ENCODE results near the gene CD7. TPM values are rescaled to one million over a fixed set of nuclear protein-coding genes. Genes with fewer than 3 reads are reported as not detected.
A peak's percentile ranks its signal among the peaks of the same experiment; 100 is the strongest.

CD7 gene
- total RNA-seq, 1 experiment from 2014 or later: not detected

DNA sequence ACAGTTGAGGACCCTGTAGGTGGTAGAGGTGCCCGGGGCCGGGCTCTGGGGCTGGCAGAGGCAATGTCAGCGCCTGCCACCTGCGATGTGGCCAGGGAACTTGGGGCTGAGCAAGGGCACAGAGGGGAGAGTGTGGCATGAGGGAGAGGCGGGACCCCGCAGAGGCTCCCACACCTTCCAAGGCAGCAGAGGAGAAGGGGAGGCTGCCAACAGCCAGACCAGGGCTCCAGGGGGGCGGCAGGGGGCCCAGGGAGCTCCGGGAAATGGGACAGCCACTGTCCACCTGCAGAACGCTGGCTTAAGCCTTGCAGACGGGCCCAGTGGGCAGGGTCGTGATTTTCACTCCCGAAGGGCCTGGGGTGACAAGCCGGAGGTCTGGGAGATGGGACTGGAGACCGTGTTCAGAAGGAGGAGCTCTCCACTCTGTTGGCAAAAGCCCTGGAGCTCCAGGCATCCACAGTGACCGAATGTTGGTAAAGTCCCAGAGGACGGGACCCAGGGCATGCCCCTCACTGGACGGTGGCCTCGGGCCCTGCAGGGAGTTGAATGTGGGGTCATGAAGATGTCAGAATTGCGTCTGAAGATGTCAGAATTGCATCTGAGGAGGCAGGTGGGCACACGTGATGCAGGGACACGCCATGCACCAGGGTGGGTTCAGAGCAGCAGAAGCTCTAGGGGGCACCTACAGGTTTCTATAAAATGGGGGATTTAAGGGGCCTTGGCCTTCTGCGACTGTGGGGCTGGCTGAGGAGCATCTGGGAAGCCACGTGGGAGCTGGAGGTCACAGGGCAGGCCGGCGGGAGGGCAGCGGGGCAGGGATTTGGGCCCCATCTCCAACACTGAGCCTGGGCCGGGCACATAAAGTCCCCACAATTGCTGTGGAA, 18.6 kb downstream of the CD7 start:
- Mint-ChIP-seq H3K27me3 (ENCODE audit: unreplicated experiment) (peaks cover 7% of the 10 kb centered on the region), H3K9me3 (ENCODE audit: low read depth, unreplicated experiment) (no peaks in the 10 kb centered on the region), H3K36me3 (ENCODE audit: insufficient read depth, unreplicated experiment) (peaks cover 36% of the 10 kb centered on the region), H3K4me3 (ENCODE audit: low read depth, unreplicated experiment) (peak overlapping the region; percentile 74), H3K4me1 (ENCODE audit: low read depth, unreplicated experiment) (peaks cover 63% of the 10 kb centered on the region), H3K27ac (ENCODE audit: unreplicated experiment) (peak overlapping the region; percentile 85)
- DNase-seq: no peak
- TF ChIP-seq, protein P1, sequence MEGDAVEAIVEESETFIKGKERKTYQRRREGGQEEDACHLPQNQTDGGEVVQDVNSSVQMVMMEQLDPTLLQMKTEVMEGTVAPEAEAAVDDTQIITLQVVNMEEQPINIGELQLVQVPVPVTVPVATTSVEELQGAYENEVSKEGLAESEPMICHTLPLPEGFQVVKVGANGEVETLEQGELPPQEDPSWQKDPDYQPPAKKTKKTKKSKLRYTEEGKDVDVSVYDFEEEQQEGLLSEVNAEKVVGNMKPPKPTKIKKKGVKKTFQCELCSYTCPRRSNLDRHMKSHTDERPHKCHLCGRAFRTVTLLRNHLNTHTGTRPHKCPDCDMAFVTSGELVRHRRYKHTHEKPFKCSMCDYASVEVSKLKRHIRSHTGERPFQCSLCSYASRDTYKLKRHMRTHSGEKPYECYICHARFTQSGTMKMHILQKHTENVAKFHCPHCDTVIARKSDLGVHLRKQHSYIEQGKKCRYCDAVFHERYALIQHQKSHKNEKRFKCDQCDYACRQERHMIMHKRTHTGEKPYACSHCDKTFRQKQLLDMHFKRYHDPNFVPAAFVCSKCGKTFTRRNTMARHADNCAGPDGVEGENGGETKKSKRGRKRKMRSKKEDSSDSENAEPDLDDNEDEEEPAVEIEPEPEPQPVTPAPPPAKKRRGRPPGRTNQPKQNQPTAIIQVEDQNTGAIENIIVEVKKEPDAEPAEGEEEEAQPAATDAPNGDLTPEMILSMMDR (IDR thresholded peaks at IDR 0.05; ENCODE audit: unreplicated experiment): no peak
- CTCF ChIA-PET: interaction anchor here (1.0 to 1.9 kb wide), 4 partner anchors 10 to 93 kb away, joined by 3 to 5 read pairs (median 4); no protein-coding TSS in a partner anchor
- no TSS peak for BruUV-seq (replicated peaks)
- intact Hi-C loops (cut with micrococcal nuclease; ENCODE audit: unreplicated experiment): loop anchor here (5.0 to 10.0 kb wide), 2 partner anchors 39 to 54 kb away; no protein-coding TSS in a partner anchor

DNA sequence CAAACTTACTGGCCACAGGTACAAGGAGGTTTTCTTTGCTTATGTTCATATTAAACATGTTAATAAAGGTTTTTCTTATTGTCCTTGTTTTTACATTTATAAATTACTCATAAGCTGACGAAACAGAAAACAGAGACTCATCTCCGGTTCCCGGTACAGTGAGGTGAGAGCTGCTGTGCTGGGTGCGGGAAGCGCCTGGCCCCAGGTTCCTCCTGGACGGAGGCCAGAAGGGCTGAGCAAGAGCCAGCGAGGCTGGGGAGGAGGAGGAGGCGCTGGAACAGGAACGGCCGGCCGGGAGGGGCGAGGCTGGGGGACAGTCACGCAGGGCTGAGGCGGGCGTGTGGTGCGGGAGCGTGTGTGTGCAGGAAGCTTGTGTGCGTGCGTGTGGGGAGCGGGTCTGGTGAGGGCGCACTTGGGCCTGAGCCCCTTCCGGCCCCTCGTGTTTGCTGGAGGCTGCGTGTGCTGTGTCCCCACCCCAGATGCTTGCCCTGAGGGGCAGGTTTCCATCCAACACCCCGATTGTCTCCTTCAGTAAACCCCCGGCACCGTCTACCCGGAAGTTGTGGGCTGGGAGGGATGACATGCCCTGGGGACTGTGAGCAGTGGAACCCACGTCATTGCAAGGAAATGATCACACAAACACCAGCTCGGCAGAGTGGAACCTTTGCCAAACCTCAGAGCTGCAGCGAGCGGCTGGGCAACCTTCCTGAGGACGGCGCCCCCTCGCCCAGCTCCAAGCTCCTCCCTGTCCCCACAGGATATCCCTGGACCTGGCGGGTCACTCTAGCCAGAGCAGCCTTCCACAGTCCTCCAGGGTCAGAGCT, 19.5 kb downstream of the CD7 start:
- Mint-ChIP-seq H3K9me3 (ENCODE audit: low read depth, unreplicated experiment) (no peaks in the 10 kb centered on the region), H3K27ac (ENCODE audit: unreplicated experiment) (peak overlapping the region; percentile 85), H3K4me1 (ENCODE audit: low read depth, unreplicated experiment) (peaks cover 63% of the 10 kb centered on the region), H3K36me3 (ENCODE audit: insufficient read depth, unreplicated experiment) (peaks cover 41% of the 10 kb centered on the region), H3K27me3 (ENCODE audit: unreplicated experiment) (peaks cover 6% of the 10 kb centered on the region), H3K4me3 (ENCODE audit: low read depth, unreplicated experiment) (peak overlapping the region; percentile 74)
- CTCF ChIA-PET: interaction anchor here (0.5 to 1.9 kb wide), 6 partner anchors 11 to 343 kb away, joined by 3 to 5 read pairs (median 3); partner anchors contain the start of gene NARF
- intact Hi-C loops (cut with micrococcal nuclease; ENCODE audit: unreplicated experiment): loop anchor here (5.0 to 10.0 kb wide), 2 partner anchors 39 to 53 kb away; no protein-coding TSS in a partner anchor
- DNase-seq: peak; percentile 93
- no TSS peak for BruUV-seq (replicated peaks)
- TF ChIP-seq, protein P1 (IDR thresholded peaks at IDR 0.05; ENCODE audit: unreplicated experiment): no peak

DNA sequence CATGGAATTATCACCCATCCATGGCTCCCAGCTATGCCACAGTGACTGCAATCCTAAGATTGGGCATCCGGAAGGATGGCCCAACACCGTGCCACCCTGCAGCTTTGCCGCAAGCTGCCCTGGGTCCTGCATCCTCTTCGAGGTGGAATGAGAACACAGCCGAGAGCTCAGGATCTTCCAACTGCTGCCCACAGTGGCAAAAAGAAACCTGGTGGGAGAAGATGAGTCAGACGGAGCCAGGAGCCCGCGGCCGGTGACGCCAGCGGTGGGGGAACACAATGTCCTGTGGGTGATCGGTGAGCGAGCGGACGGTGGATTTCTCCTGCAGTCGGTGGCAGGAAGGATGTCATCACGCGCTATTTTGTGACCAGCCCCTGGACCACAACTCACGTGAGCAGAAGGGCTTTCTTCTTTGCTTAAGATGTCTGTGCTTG, 20.1 kb downstream of the CD7 start:
- TF ChIP-seq, protein P1 (IDR thresholded peaks at IDR 0.05; ENCODE audit: unreplicated experiment): no peak
- H3K9me3 Mint-ChIP-seq (ENCODE audit: low read depth, unreplicated experiment): no peaks in the 10 kb centered on the region
- peaks cover 63% of the 10 kb centered on the region for H3K4me1 Mint-ChIP-seq (ENCODE audit: low read depth, unreplicated experiment)
- intact Hi-C loops (cut with micrococcal nuclease; ENCODE audit: unreplicated experiment): loop anchor here (5.0 to 10.0 kb wide), 2 partner anchors 40 to 52 kb away; no protein-coding TSS in a partner anchor
- CTCF ChIA-PET: interaction anchor here (1.6 to 1.9 kb wide), 2 partner anchors 15 to 91 kb away, joined by 3 to 5 read pairs; no protein-coding TSS in a partner anchor
- BruUV-seq (replicated peaks): TSS peak; percentile 65
- H3K36me3 Mint-ChIP-seq (ENCODE audit: insufficient read depth, unreplicated experiment): peaks cover 47% of the 10 kb centered on the region
- H3K4me3 Mint-ChIP-seq (ENCODE audit: low read depth, unreplicated experiment): peak overlapping the region; percentile 74
- DNase-seq: peak; percentile 57
- H3K27me3 Mint-ChIP-seq (ENCODE audit: unreplicated experiment): no peaks in the 10 kb centered on the region
- peak overlapping the region; percentile 85 for H3K27ac Mint-ChIP-seq (ENCODE audit: unreplicated experiment)

Data from Calu3 (cell line).